ENCODE results near the gene GTF2B.

The GTF2B gene

DNA sequence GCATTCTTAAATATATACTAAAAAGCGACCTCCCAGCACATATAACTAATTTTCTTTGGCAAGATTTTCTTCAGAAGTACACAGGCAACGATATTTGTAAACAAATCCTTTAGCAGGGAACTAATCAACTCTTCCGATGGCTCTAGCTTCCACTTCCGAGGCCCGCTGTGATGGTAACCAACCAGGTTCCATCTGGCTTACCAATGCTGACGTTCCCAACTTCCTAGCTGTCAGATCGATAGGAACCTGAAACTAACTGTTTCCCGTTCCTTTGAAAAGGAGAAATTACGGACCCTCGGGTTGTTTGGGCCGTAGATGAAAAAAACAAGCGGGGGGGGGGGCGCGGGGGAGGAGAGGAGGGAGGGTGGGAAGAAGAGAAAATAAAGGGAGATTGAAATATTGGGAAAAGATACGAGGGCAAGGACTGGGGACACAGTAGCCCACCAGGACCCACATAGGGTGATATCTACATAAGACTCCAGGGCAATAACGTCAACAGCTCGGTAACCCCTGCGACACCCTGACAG lies 513 bp downstream of the GTF2B start:
- Histone ChIP-seq H3K36me3 (ENCODE audit: control insufficient read depth in 2 of 2, insufficient read depth in 1 of 2, low read length in 2 of 2) (peaks cover 13 to 21% of the 10 kb centered on the region in 2 experiments), H3K4me1 (ENCODE audit: control insufficient read depth, insufficient read depth, low read length) (peaks cover 10% of the 10 kb centered on the region; the same call in 1 of the 2 replicates), H3K4me3 (ENCODE audit: low read depth, low read length) (peak overlapping the region; percentile 99), H3K9me3 (ENCODE audit: control insufficient read depth, insufficient read depth, low read depth, low read length) (no peaks in the 10 kb centered on the region), H3K27ac (ENCODE audit: extremely low read depth, low read depth, low read length) (peak overlapping the region; percentile 59)
- ChIA-PET CTCF (no interaction called here), POLR2A (interaction anchor here (0.6 to 2.4 kb wide), 11 partner anchors 23 to 737 kb away, joined by 3 to 12 read pairs (median 3); partner anchors contain the start of gene PKN2)
- TF ChIP-seq ZNF561 (tag by site-specific recombination; IDR thresholded peaks at IDR 0.05; ENCODE audit: borderline replicate concordance) (no peak), ZSCAN16 (tag by site-specific recombination; IDR thresholded peaks at IDR 0.05) (no peak), TCF7L2 (IDR thresholded peaks at IDR 0.05; ENCODE audit: borderline replicate concordance, low read depth, low read length) (no peak), ZNF529 (tag by site-specific recombination; IDR thresholded peaks at IDR 0.05; ENCODE audit: insufficient replicate concordance) (no peak), ZNF610 (tag by site-specific recombination; IDR thresholded peaks at IDR 0.05; ENCODE audit: borderline replicate concordance) (no peak), ZNF335 (tag by site-specific recombination; conservative IDR thresholded peaks at IDR 0.05) (no peak), ZSCAN23 (tag by site-specific recombination; IDR thresholded peaks at IDR 0.05) (no peak), ZNF404 (tag by site-specific recombination; IDR thresholded peaks at IDR 0.05) (no peak), ZNF341 (tag by site-specific recombination; IDR thresholded peaks at IDR 0.05; ENCODE audit: low read depth) (no peak), SALL2 (tag by site-specific recombination; IDR thresholded peaks at IDR 0.05; ENCODE audit: borderline replicate concordance) (no peak)
- TF ChIP-seq, protein P1, sequence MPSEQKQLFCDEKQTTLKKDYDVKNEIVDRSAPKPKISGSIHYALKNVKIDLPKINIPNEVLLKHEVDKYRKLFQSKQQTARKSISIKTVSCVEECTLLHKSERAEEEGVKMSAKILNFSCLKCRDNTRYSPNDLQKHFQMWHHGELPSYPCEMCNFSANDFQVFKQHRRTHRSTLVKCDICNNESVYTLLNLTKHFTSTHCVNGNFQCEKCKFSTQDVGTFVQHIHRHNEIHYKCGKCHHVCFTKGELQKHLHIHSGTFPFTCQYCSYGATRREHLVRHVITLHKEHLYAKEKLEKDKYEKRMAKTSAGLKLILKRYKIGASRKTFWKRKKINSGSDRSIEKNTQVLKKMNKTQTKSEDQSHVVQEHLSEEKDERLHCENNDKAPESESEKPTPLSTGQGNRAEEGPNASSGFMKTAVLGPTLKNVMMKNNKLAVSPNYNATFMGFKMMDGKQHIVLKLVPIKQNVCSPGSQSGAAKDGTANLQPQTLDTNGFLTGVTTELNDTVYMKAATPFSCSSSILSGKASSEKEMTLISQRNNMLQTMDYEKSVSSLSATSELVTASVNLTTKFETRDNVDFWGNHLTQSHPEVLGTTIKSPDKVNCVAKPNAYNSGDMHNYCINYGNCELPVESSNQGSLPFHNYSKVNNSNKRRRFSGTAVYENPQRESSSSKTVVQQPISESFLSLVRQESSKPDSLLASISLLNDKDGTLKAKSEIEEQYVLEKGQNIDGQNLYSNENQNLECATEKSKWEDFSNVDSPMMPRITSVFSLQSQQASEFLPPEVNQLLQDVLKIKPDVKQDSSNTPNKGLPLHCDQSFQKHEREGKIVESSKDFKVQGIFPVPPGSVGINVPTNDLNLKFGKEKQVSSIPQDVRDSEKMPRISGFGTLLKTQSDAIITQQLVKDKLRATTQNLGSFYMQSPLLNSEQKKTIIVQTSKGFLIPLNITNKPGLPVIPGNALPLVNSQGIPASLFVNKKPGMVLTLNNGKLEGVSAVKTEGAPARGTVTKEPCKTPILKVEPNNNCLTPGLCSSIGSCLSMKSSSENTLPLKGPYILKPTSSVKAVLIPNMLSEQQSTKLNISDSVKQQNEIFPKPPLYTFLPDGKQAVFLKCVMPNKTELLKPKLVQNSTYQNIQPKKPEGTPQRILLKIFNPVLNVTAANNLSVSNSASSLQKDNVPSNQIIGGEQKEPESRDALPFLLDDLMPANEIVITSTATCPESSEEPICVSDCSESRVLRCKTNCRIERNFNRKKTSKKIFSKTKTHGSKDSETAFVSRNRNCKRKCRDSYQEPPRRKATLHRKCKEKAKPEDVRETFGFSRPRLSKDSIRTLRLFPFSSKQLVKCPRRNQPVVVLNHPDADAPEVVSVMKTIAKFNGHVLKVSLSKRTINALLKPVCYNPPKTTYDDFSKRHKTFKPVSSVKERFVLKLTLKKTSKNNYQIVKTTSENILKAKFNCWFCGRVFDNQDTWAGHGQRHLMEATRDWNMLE (tag by site-specific recombination; conservative IDR thresholded peaks at IDR 0.05; ENCODE audit: low read depth), result no peak
- TF ChIP-seq, protein P2, sequence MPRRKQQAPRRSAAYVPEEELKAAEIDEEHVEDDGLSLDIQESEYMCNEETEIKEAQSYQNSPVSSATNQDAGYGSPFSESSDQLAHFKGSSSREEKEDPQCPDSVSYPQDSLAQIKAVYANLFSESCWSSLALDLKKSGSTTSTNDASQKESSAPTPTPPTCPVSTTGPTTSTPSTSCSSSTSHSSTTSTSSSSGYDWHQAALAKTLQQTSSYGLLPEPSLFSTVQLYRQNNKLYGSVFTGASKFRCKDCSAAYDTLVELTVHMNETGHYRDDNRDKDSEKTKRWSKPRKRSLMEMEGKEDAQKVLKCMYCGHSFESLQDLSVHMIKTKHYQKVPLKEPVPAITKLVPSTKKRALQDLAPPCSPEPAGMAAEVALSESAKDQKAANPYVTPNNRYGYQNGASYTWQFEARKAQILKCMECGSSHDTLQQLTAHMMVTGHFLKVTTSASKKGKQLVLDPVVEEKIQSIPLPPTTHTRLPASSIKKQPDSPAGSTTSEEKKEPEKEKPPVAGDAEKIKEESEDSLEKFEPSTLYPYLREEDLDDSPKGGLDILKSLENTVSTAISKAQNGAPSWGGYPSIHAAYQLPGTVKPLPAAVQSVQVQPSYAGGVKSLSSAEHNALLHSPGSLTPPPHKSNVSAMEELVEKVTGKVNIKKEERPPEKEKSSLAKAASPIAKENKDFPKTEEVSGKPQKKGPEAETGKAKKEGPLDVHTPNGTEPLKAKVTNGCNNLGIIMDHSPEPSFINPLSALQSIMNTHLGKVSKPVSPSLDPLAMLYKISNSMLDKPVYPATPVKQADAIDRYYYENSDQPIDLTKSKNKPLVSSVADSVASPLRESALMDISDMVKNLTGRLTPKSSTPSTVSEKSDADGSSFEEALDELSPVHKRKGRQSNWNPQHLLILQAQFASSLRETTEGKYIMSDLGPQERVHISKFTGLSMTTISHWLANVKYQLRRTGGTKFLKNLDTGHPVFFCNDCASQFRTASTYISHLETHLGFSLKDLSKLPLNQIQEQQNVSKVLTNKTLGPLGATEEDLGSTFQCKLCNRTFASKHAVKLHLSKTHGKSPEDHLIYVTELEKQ (tag by site-specific recombination; IDR thresholded peaks at IDR 0.05; ENCODE audit: borderline replicate concordance), result no peak
- TF ChIP-seq, protein P3, sequence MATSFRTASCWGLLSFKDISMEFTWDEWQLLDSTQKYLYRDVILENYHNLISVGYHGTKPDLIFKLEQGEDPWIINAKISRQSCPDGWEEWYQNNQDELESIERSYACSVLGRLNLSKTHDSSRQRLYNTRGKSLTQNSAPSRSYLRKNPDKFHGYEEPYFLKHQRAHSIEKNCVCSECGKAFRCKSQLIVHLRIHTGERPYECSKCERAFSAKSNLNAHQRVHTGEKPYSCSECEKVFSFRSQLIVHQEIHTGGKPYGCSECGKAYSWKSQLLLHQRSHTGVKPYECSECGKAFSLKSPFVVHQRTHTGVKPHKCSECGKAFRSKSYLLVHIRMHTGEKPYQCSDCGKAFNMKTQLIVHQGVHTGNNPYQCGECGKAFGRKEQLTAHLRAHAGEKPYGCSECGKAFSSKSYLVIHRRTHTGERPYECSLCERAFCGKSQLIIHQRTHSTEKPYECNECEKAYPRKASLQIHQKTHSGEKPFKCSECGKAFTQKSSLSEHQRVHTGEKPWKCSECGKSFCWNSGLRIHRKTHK (tag by site-specific recombination; IDR thresholded peaks at IDR 0.05), result no peak
- TF ChIP-seq, protein P4, sequence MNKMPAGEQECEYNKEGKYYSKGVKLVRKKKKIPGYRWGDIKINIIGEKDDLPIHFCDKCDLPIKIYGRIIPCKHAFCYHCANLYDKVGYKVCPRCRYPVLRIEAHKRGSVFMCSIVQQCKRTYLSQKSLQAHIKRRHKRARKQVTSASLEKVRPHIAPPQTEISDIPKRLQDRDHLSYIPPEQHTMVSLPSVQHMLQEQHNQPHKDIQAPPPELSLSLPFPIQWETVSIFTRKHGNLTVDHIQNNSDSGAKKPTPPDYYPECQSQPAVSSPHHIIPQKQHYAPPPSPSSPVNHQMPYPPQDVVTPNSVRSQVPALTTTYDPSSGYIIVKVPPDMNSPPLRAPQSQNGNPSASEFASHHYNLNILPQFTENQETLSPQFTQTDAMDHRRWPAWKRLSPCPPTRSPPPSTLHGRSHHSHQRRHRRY (tag by site-specific recombination; IDR thresholded peaks at IDR 0.05), result no peak
- TF ChIP-seq, protein P5, sequence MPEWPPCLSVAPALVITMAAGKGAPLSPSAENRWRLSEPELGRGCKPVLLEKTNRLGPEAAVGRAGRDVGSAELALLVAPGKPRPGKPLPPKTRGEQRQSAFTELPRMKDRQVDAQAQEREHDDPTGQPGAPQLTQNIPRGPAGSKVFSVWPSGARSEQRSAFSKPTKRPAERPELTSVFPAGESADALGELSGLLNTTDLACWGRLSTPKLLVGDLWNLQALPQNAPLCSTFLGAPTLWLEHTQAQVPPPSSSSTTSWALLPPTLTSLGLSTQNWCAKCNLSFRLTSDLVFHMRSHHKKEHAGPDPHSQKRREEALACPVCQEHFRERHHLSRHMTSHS (tag by site-specific recombination; IDR thresholded peaks at IDR 0.05), result no peak
- TF ChIP-seq, protein P6, sequence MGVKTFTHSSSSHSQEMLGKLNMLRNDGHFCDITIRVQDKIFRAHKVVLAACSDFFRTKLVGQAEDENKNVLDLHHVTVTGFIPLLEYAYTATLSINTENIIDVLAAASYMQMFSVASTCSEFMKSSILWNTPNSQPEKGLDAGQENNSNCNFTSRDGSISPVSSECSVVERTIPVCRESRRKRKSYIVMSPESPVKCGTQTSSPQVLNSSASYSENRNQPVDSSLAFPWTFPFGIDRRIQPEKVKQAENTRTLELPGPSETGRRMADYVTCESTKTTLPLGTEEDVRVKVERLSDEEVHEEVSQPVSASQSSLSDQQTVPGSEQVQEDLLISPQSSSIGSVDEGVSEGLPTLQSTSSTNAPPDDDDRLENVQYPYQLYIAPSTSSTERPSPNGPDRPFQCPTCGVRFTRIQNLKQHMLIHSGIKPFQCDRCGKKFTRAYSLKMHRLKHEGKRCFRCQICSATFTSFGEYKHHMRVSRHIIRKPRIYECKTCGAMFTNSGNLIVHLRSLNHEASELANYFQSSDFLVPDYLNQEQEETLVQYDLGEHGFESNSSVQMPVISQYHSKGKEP (tag by site-specific recombination; IDR thresholded peaks at IDR 0.05), result no peak
- TF ChIP-seq, protein P7, sequence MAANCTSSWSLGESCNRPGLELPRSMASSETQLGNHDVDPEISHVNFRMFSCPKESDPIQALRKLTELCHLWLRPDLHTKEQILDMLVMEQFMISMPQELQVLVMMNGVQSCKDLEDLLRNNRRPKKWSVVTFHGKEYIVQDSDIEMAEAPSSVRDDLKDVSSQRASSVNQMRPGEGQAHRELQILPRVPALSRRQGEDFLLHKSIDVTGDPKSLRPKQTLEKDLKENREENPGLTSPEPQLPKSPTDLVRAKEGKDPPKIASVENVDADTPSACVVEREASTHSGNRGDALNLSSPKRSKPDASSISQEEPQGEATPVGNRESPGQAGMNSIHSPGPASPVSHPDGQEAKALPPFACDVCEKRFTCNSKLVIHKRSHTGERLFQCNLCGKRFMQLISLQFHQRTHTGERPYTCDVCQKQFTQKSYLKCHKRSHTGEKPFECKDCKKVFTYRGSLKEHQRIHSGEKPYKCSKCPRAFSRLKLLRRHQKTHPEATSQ (tag by site-specific recombination; IDR thresholded peaks at IDR 0.05), result no peak

All from HEK293 (cell line).